GM18907 (cell line): ENCODE measurements around the gene C3orf70.
A peak's percentile ranks its signal among the peaks of the same experiment; 100 is the strongest.

Source experiments
- ATAC-seq: cut with Tn5 transposase; IDR thresholded peaks from one replicate; pipeline ENCODE4 v1.9.1; 2021; ENCODE audit warnings: mild to moderate bottlenecking, moderate library complexity; ENCODE audit not compliant: unreplicated experiment

C3orf70 gene, protein sequence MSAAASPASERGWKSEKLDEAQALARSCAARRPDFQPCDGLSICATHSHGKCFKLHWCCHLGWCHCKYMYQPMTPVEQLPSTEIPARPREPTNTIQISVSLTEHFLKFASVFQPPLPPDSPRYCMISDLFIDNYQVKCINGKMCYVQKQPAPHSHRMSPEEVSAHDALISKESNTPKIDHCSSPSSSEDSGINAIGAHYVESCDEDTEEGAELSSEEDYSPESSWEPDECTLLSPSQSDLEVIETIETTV

GRCh38 chr3:185152410-185153170 is at the start of gene C3orf70:
C3orf70 (minus strand) TSS chr3:185153060; CDS start chr3:185152823, 237 bp downstream.
- ATAC-seq: peak; percentile 56

GRCh38 chr3:185200639-185201038 is 47.8 kb upstream of the C3orf70 start:
- ATAC-seq: no peak

- no peak for ATAC-seq
These were observed 46.8 kb upstream of the C3orf70 start for GRCh38 chr3:185199671-185200070.

- no peak for ATAC-seq
These were observed 46.3 kb upstream of the C3orf70 start for GRCh38 chr3:185199206-185199605.

- no peak for ATAC-seq
These were observed 44.2 kb upstream of the C3orf70 start for GRCh38 chr3:185197068-185197467.

DNA sequence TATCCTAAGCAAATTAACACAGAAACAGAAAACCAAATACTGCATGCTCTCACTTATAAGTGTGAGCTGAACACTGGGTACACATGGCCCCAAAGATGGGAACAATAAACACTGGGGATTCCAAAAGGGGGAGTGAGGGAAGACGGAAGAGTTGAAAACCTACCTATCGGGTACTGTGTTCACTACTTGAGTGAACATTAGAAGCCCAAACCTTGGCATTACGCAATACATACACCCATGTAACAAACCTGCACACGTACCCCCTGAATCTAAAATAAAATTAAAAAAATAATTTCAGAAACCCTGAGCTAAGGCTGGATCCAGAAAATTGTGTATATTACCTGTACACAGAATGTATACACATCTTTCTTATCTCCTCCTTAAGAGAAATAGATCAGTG is 42.8 kb upstream of the C3orf70 start:
- ATAC-seq: no peak

DNA sequence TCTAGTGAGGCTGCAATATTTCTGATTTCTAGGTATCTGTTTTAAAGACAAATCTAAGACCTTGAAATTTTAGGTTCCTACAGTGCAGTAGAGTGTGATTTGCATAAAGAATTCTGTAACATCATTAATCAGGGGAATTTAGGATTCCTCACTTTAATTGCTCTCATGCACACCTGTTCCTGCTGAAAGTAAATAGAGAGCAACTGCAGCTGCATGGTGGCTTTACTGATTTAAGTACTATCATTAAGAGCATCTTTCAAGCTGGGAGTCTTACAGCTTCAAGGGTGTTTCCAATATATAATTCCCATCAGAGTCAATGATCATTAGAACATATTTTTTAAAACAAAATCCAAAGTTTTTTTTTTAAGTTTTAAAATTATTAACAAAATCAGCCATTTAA is 36.0 kb upstream of the C3orf70 start:
- no peak for ATAC-seq

GRCh38 chr3:185187391-185187790 is 34.5 kb upstream of the C3orf70 start:
- ATAC-seq: no peak

GRCh38 chr3:185176750-185177359 is 24.0 kb upstream of the C3orf70 start:
- ATAC-seq: no peak

GRCh38 chr3:185175370-185175987 is 22.6 kb upstream of the C3orf70 start:
- ATAC-seq: peak; percentile 77

DNA sequence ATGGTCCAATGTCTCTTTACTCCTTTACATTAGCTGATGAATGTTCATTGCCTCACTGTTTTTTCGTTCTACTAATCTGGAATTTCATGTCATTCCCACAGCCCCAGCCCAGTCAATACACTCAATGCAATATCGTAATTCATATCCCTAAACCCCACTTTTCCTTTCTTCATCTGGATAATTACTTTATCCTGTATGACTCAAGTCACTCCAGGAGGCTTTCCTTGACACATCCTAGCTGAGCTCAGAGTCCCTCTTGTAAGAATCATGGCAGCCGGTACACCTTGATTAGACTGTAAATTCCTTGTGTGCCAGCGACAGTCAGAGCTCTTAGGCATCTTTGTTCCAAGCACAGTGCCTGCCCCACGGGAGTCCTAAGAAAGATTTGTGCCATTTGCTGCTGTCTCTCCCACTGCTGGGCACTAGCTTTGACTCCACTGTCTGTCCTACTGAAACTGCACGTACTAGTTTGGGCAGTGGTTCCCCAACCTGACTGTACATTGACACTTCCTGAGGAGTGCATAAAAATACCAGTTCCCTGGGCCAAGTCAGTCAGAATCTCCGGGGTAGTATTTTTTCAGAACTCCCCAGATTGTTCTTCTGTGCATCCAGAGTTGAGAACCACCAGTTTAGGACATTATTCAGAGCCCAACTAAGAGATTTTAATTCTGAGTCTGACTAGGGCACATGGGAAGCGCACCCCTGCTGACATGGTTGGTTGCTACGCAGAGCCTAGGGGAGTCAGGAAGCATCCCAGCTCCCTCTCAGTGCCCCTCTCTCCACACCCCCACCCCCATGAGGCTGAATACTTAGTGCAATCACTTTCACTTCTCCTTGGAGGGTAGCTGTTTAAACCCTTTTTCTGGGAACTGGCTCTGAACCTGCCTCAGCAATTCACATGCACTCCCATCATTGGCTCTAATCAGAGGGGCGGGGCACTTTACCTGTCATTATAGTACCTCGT is 19.5 kb upstream of the C3orf70 start:
- ATAC-seq: no peak

GRCh38 chr3:185164428-185165217 is 11.8 kb upstream of the C3orf70 start:
- ATAC-seq: no peak

GRCh38 chr3:185162634-185163033 is 9.8 kb upstream of the C3orf70 start:
- ATAC-seq: no peak

- no peak for ATAC-seq
These were observed 8.9 kb upstream of the C3orf70 start for GRCh38 chr3:185161761-185162160.

- ATAC-seq: no peak
These were observed 4.5 kb upstream of the C3orf70 start for GRCh38 chr3:185157347-185157746.

GRCh38 chr3:185155678-185156077 is 2.8 kb upstream of the C3orf70 start:
- ATAC-seq: no peak

DNA sequence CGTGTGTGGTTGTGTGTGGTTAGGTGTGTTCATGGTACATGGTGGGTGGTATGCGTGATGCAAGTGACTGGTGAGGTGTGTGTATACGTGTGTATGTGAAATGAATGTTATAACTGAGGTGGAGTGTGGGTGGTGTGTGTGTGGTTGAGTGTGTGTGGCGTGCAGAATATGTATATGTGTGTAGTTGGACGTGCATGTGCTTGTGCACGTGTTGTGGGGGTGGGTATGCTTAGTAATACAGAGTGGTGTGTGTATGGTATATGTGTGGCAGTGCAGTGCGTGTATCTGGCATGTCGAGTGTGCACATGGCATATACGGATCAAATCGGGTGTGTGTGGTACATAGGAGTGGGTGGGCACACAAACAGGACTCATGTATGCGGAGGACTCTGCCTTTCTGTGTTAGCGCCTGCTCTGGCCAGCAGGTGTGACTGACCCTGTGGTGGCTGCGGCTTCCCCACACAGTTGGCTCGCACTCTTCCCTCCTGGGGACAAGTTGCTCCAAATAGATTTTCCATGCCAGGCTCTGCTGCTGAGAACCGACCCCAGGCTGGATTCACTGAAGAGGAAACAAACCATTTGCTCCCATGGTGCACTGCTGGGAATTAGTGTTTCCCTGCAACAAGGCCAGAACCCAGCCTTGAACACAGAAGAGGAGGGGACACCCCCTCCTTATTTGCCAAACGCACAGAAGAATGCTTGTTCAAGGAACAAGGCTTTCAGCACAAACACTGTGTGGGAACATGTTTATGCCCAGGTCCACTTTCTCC is 1.2 kb upstream of the C3orf70 start:
- ATAC-seq: no peak

GRCh38 chr3:185153171-185153771 is 411 bp upstream of the C3orf70 start:
- no peak for ATAC-seq
